SK-N-SH (cell line): Measurements from ENCODE around the gene CYFIP1.

ENCODE experiments used
- CTCF ChIP-seq: fragments of 200-600 bp; sonication (generic); IDR thresholded peaks from 2 replicates; pipeline ENCODE4 v1.6.1; 2017; ENCODE audit warnings: antibody characterized with exemption, mild to moderate bottlenecking, moderate library complexity
- EP300 ChIP-seq, 2 experiments: IDR thresholded peaks; 2 replicates each; pipeline versions ENCODE4 v1.4.0 to v1.6.1; 2012; ENCODE audit warnings: borderline replicate concordance in 1 of 2, low read depth in 1 of 2, low read length in 1 of 2
- MEF2A ChIP-seq: IDR thresholded peaks from 2 replicates; pipeline ENCODE4 v1.4.0; 2012; ENCODE audit warnings: low read depth, borderline replicate concordance
- NFIC ChIP-seq: IDR thresholded peaks from 2 replicates; pipeline ENCODE4 v1.4.0; 2012; ENCODE audit warnings: borderline replicate concordance
- POLR2AphosphoS5 ChIP-seq: IDR thresholded peaks from 2 replicates; pipeline ENCODE4 v1.6.1; 2012; ENCODE audit warnings: low read depth, low read length
- RAD21 ChIP-seq: IDR thresholded peaks from 2 replicates; pipeline ENCODE4 v1.6.1; 2012; ENCODE audit warnings: mild to moderate bottlenecking, low read length
- REST ChIP-seq: IDR thresholded peaks from 2 replicates; pipeline ENCODE4 v1.6.1; 2012; ENCODE audit warnings: mild to moderate bottlenecking, low read depth, low read length, moderate library complexity
- USF2 ChIP-seq: fragments of 150-350 bp; IDR thresholded peaks from 2 replicates; pipeline ENCODE4 v1.6.1; 2017; ENCODE audit warnings: antibody characterized with exemption, low read length, low read depth, borderline replicate concordance
- YY1 ChIP-seq: IDR thresholded peaks from 2 replicates; pipeline ENCODE4 v1.4.0; 2012; ENCODE audit warnings: low read depth, mild to moderate bottlenecking

GRCh38 chr15:22850055-22850454 lies 130.1 kb downstream of the CYFIP1 start:
- no peak for TF ChIP-seq REST
- TF ChIP-seq RAD21, result no peak
- TF ChIP-seq CTCF, result no peak
- no peak for TF ChIP-seq EP300 (IDR thresholded peaks at IDR 0.05; ENCODE audit: borderline replicate concordance in 1 of 2, low read depth in 1 of 2, low read length in 1 of 2)
- no peak for TF ChIP-seq NFIC
- no peak for TF ChIP-seq POLR2AphosphoS5
- no peak for TF ChIP-seq USF2
- no peak for TF ChIP-seq MEF2A
- TF ChIP-seq YY1, result no peak
